GM12878 (cell line): ENCODE data around the gene C1QTNF3. TPM values are rescaled to one million over a fixed set of nuclear protein-coding genes. Genes with fewer than 3 reads are reported as not detected.

Source experiments
- ATAC-seq: fragments of 200-7000 bp; cut with Tn5 transposase; 3 replicates; pipeline ENCODE4 v1.9.1; 2020; ENCODE audit warnings: mild to moderate bottlenecking, moderate library complexity
- BruUV-seq: library from RNA; stranded (reverse); fragments of 400-500 nt; replicated peaks from 2 replicates; lab custom pipeline; 2021; lab: Mats Ljungman, UMichigan
- CTCF ChIA-PET: fragments of 300-600 bp; sonication (Branson Sonifier 250); formaldehyde crosslinking; extraction: SDS; loops from one replicate; lab custom pipeline; 2021; ENCODE audit warnings: inconsistent platforms; lab: Yijun Ruan, JAX
- POLR2A ChIA-PET: fragments of 350-600 bp; formaldehyde crosslinking; extraction: SDS; loops from one replicate; lab custom pipeline; 2021; ENCODE audit warnings: inconsistent platforms; lab: Charles Lee
- RAD21 ChIA-PET: fragments of 300-600 bp; sonication (Branson Sonifier 250); formaldehyde crosslinking; loops from one replicate; lab custom pipeline; 2023; ENCODE audit warnings: antibody characterized with exemption; ENCODE audit not compliant: unreplicated experiment; lab: Charles Lee
- SMC1A ChIA-PET: fragments of 300-600 bp; sonication (Branson Sonifier 250); formaldehyde crosslinking; loops from one replicate; lab custom pipeline; 2023; ENCODE audit not compliant: unreplicated experiment, uncharacterized antibody; lab: Charles Lee
- DNase-seq: peaks from one replicate; pipeline ENCODE4 v3.0.0-alpha.2; 2011; ENCODE audit warnings: low read depth, low spot score
- FAIRE-seq: peaks from 3 replicates; lab custom pipeline; 2011; peaks lifted over from hg19 to GRCh38; lab: Jason Lieb, UNC
- H2AFZ ChIP-seq: 2 replicates; pipeline ENCODE4 v1.6.0; 2011; ENCODE audit warnings: low read depth, low read length, control low read depth; ENCODE audit not compliant: control insufficient read depth
- H3K27ac ChIP-seq: 2 replicates; pipeline ENCODE4 v1.5.1; 2011; ENCODE audit warnings: control low read depth; ENCODE audit not compliant: control insufficient read depth, insufficient read depth
- H3K27me3 ChIP-seq, 2 experiments: replicated peaks in 1 of 2; 2 replicates each; pipeline versions ENCODE4 v1.6.0 to v1.6.1; 2011; ENCODE audit warnings: low read length in 1 of 2; ENCODE audit not compliant: control insufficient read depth in 2 of 2, insufficient read depth in 2 of 2
- H3K36me3 ChIP-seq, 2 experiments: 2 replicates each; pipeline ENCODE4 v1.5.1; 2011; ENCODE audit warnings: low read length in 1 of 2; ENCODE audit not compliant: control insufficient read depth in 2 of 2, insufficient read depth in 2 of 2
- H3K4me1 ChIP-seq: 2 replicates; pipeline ENCODE4 v1.6.1; 2011; ENCODE audit warnings: mild to moderate bottlenecking, low read length, moderate library complexity, mixed read lengths; ENCODE audit not compliant: control insufficient read depth, insufficient read depth
- H3K4me2 ChIP-seq: 2 replicates; pipeline ENCODE4 v1.6.0; 2011; ENCODE audit warnings: control low read depth; ENCODE audit not compliant: control insufficient read depth, insufficient read depth
- H3K4me3 ChIP-seq: fragments of 200-600 bp; sonication (generic); 2 replicates; pipeline ENCODE4 v1.5.1; 2016
- H3K79me2 ChIP-seq: 2 replicates; pipeline ENCODE4 v1.6.0; 2011; ENCODE audit warnings: low read length; ENCODE audit not compliant: control insufficient read depth, insufficient read depth
- H3K9ac ChIP-seq: 2 replicates; pipeline ENCODE4 v1.8.0; 2011; ENCODE audit warnings: low read length, control low read depth, mixed read lengths; ENCODE audit not compliant: control insufficient read depth, insufficient read depth
- H3K9me3 ChIP-seq: replicated peaks from 3 replicates; pipeline ENCODE4 v1.5.1; 2011; ENCODE audit warnings: mild to moderate bottlenecking, low read length; ENCODE audit not compliant: control insufficient read depth, insufficient read depth
- H4K20me1 ChIP-seq: 2 replicates; pipeline ENCODE4 v1.6.0; 2011; ENCODE audit not compliant: control insufficient read depth, insufficient read depth
- DPF2 ChIP-seq: fragments of 450-650 bp; IDR thresholded peaks from 2 replicates; pipeline ENCODE4 v1.6.1; 2017; ENCODE audit warnings: mild to moderate bottlenecking
- HSF1 ChIP-seq: fragments of 150-350 bp; IDR thresholded peaks from 2 replicates; pipeline ENCODE4 v1.6.1; 2014; ENCODE audit warnings: mild to moderate bottlenecking, low read depth, low read length
- IKZF1 ChIP-seq: fragments of 450-650 bp; conservative IDR thresholded peaks from 2 replicates; pipeline ENCODE4 v1.6.1; 2017; ENCODE audit warnings: antibody characterized with exemption, mild to moderate bottlenecking
- POLR2AphosphoS2 ChIP-seq: IDR thresholded peaks from 2 replicates; pipeline ENCODE4 v1.6.1; 2011; ENCODE audit warnings: low read depth, mild to moderate bottlenecking, low read length, improper control_type of control experiment, moderate library complexity
- RCOR1 ChIP-seq: conservative IDR thresholded peaks from 2 replicates; pipeline ENCODE4 v1.6.1; 2012; ENCODE audit warnings: low read depth, low read length, improper control_type of control experiment
- RELB ChIP-seq: fragments of 450-650 bp; IDR thresholded peaks from 2 replicates; pipeline ENCODE4 v1.6.1; 2017; ENCODE audit warnings: low read depth, mild to moderate bottlenecking, moderate library complexity
- WRNIP1 ChIP-seq: IDR thresholded peaks from 2 replicates; pipeline ENCODE4 v1.6.1; 2011; ENCODE audit warnings: low read depth, low read length, improper control_type of control experiment, borderline replicate concordance
- ZNF24 ChIP-seq: fragments of 450-650 bp; IDR thresholded peaks from 2 replicates; pipeline ENCODE4 v1.6.1; 2017; ENCODE audit warnings: antibody characterized with exemption, mild to moderate bottlenecking
- WGBS: methylation state at CpG from one replicate; pipeline ENCODE4 v1.1.6; 2016; ENCODE audit warnings: low lambda C conversion rate; ENCODE audit not compliant: insufficient replicate concordance, insufficient coverage; ENCODE audit errors: missing lambda C conversion rate; 5-methylcytosine and 5-hydroxymethylcytosine counted together
- in situ Hi-C: fragments of 300-500 bp; cut with MboI; formaldehyde crosslinking; loops from 9 replicates; pipeline ENCODE4 v1.14.3; 2018; ENCODE audit warnings: mixed read lengths
- intact Hi-C: fragments of 100-400 bp; cut with micrococcal nuclease; formaldehyde crosslinking; loops from one replicate; pipeline ENCODE4 v1.14.2; 2022; ENCODE audit not compliant: unreplicated experiment
- polyA plus RNA-seq, 11 experiments: library from polyadenylated mRNA; depleted of rRNA in 4 of 11; unstranded in 6 of 11; stranded (reverse) in 5 of 11; fragments of >200 nt; fragmentation: Nextera tagmentation in 4 of 11; fragmentation: Illumina TruSeq in 1 of 11; extraction: Ambion mirVana in 4 of 11; extraction: Trizol in 1 of 11; gene quantifications; 1 replicate in 1 of 11; 2 replicates in 10 of 11; pipeline versions ENCODE4 v1.2.1 to v1.2.3, GENCODE V29; 2011 to 2016; ENCODE audit warnings: inconsistent platforms in 2 of 11, missing spikeins in 2 of 11, low read depth in 1 of 11
- total RNA-seq, 4 experiments: library from RNA; depleted of rRNA in 3 of 4; stranded (reverse); fragments of >200 nt in 3 of 4; fragmentation: Illumina TruSeq in 1 of 4; extraction: Trizol in 1 of 4; gene quantifications; 2 replicates each; pipeline versions ENCODE4 v1.2.1 to v1.2.3, GENCODE V29; 2013 to 2021

C1QTNF3 gene
- total and polyA plus RNA-seq, 10 of the 15 experiments (the other 5 are each of a cell fraction or from before 2014, with no cell fraction given): 0.39 to 6.3 (median 1.3) TPM

DNA sequence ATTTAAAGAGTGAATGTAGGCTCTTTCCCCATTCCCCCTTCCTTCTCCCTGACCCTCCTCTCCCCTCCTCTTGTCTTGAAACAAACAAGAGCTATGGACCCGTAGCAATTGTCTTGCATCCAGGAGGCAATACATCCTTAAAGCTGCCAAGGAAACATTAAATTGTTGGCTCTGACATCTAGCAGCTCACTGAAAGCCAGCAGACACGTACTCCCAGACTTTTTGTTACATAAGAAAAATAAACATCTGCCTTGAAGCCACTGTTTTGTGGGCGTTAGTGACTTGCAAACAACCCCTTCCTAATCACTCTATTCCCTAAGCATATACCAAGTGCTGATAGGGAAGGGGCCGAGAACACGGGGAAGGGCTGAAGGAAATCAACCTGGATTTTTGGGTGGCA, 67.2 kb downstream of the C1QTNF3 start:
- no peaks in the 10 kb centered on the region for H3K79me2 ChIP-seq
- no TSS peak for BruUV-seq
- no peak overlapping the region for H3K9ac ChIP-seq
- ChIA-PET RAD21 (no interaction called here), POLR2A (no interaction called here), CTCF (interaction anchor here (0.6 to 1.9 kb wide), 6 partner anchors 9 to 832 kb away, joined by 3 to 6 read pairs (median 3); no protein-coding TSS in a partner anchor), SMC1A (interaction anchor here (0.7 kb wide), 1 partner anchor 13 kb away, joined by 3 read pairs; no protein-coding TSS in a partner anchor)
- no peak overlapping the region for H2AFZ ChIP-seq
- in situ Hi-C loops: no loop called here
- DNase-seq: no peak
- 74% methylated on average over 5 of the region's 5 CpGs for WGBS
- H4K20me1 ChIP-seq: no peaks in the 10 kb centered on the region
- TF ChIP-seq RELB (no peak), POLR2AphosphoS2 (no peak), ZNF24 (no peak), IKZF1 (no peak), DPF2 (no peak), WRNIP1 (no peak), HSF1 (no peak), RCOR1 (no peak)
- no peak for FAIRE-seq
- no peaks in the 10 kb centered on the region for H3K27me3 ChIP-seq
- H3K36me3 ChIP-seq: no peaks in the 10 kb centered on the region
- intact Hi-C loops: loop anchor here (10.0 kb wide), 1 partner anchor 811 kb away; no protein-coding TSS in a partner anchor
- no peak overlapping the region for H3K4me3 ChIP-seq
- no peaks in the 10 kb centered on the region for H3K9me3 ChIP-seq
- H3K27ac ChIP-seq: no peak overlapping the region
- ATAC-seq: no peak
- H3K4me2 ChIP-seq: no peak overlapping the region
- peaks cover 17% of the 10 kb centered on the region for H3K4me1 ChIP-seq
